OCI-LY7 (cell line): ENCODE results near the gene KLRF1.

Experiments
- CTCF ChIP-seq: fragments of 200-600 bp; sonication (generic); conservative IDR thresholded peaks from 2 replicates; pipeline ENCODE4 v1.5.1; 2014; ENCODE audit warnings: mild to moderate bottlenecking, antibody characterized with exemption, low read length, moderate library complexity, mixed read lengths
- EZH2phosphoT487 ChIP-seq: fragments of 200-600 bp; sonication (generic); IDR thresholded peaks from 2 replicates; pipeline ENCODE4 v1.6.1; 2018; ENCODE audit warnings: low read depth, borderline replicate concordance, mild to moderate bottlenecking, mixed run types, antibody characterized with exemption, low read length, moderate library complexity, mixed read lengths

GRCh38 chr12:9848899-9849298, 21.6 kb downstream of the KLRF1 start:
- TF ChIP-seq CTCF, result no peak
- TF ChIP-seq EZH2phosphoT487, result no peak
